H1 (cell line): ENCODE measurements around the gene DRGX. TPM values are rescaled to one million over a fixed set of nuclear protein-coding genes. Genes with fewer than 3 reads are reported as not detected.

Experiments used
- CTCF ChIA-PET: fragments of 300-600 bp; sonication (Branson Sonifier 250); formaldehyde crosslinking; loops from one replicate; lab custom pipeline; 2021; ENCODE audit not compliant: partially characterized antibody; lab: Charles Lee
- POLR2A ChIA-PET: fragments of 300-600 bp; sonication (Branson Sonifier 250); formaldehyde crosslinking; loops from one replicate; lab custom pipeline; 2021; ENCODE audit warnings: inconsistent platforms; ENCODE audit not compliant: partially characterized antibody; lab: Charles Lee
- DNase-seq, 2 experiments: peaks; one replicate each; pipeline versions ENCODE4 v3.0.0 to v3.0.0-alpha.2; 2010 to 2022; ENCODE audit warnings: low spot score in 2 of 2, low read depth in 1 of 2, mixed read lengths in 1 of 2
- FAIRE-seq: peaks from 2 replicates; lab custom pipeline; 2011; peaks lifted over from hg19 to GRCh38; lab: Jason Lieb, UNC
- H2AFZ ChIP-seq: 2 replicates; pipeline ENCODE4 v1.8.1; 2012; ENCODE audit warnings: low read length, inconsistent platforms
- H2AK5ac ChIP-seq: 2 replicates; pipeline ENCODE4 v1.6.1; 2013; ENCODE audit warnings: low read depth, low read length
- H2BK120ac ChIP-seq: replicated peaks from 2 replicates; pipeline ENCODE3; 2013; ENCODE audit warnings: low read depth, low read length, inconsistent platforms
- H2BK12ac ChIP-seq: 2 replicates; pipeline ENCODE4 v1.6.1; 2013; ENCODE audit warnings: low read depth, low read length
- H2BK15ac ChIP-seq: 2 replicates; pipeline ENCODE4 v1.6.1; 2013; ENCODE audit warnings: low read length
- H2BK20ac ChIP-seq: 2 replicates; pipeline ENCODE4 v1.6.1; 2013; ENCODE audit warnings: low read length
- H2BK5ac ChIP-seq: 2 replicates; pipeline ENCODE4 v1.6.1; 2013; ENCODE audit warnings: low read depth, low read length
- H3K14ac ChIP-seq: 2 replicates; pipeline ENCODE4 v1.6.1; 2013; ENCODE audit warnings: inconsistent platforms; ENCODE audit not compliant: insufficient read length
- H3K18ac ChIP-seq: 2 replicates; pipeline ENCODE4 v1.6.1; 2013; ENCODE audit warnings: low read length; ENCODE audit errors: extremely low read depth
- H3K23ac ChIP-seq: 2 replicates; pipeline ENCODE4 v1.6.1; 2013; ENCODE audit warnings: inconsistent platforms; ENCODE audit not compliant: insufficient read length
- H3K23me2 ChIP-seq: 2 replicates; pipeline ENCODE4 v1.6.1; 2013; ENCODE audit warnings: low read depth, low read length
- H3K27ac ChIP-seq: 2 replicates; pipeline ENCODE4 v1.6.1; 2011; ENCODE audit warnings: low read depth, low read length, inconsistent platforms
- H3K27me3 ChIP-seq, 4 experiments: replicated peaks in 1 of 4; 1 replicate in 1 of 4; 2 replicates in 3 of 4; pipeline versions ENCODE4 v1.6.1 to v1.8.1; 2011 to 2013; ENCODE audit warnings: low read length in 3 of 4, mild to moderate bottlenecking in 3 of 4, inconsistent platforms in 2 of 4, mixed read lengths in 2 of 4, moderate library complexity in 1 of 4; ENCODE audit not compliant: control insufficient read depth in 3 of 4, insufficient read depth in 3 of 4; ENCODE audit errors: extremely low read depth in 1 of 4
- H3K36me3 ChIP-seq, 4 experiments: 2 replicates each; pipeline versions ENCODE4 v1.6.1 to v1.8.1; 2011 to 2013; ENCODE audit warnings: mild to moderate bottlenecking in 4 of 4, low read length in 3 of 4, moderate library complexity in 2 of 4, control low read depth in 1 of 4, inconsistent platforms in 1 of 4; ENCODE audit not compliant: insufficient read depth in 4 of 4, control insufficient read depth in 2 of 4
- H3K4ac ChIP-seq: replicated peaks from 2 replicates; pipeline ENCODE3; 2013; ENCODE audit warnings: low read length, low read depth, mixed read lengths, inconsistent platforms; ENCODE audit not compliant: insufficient read length
- H3K4me1 ChIP-seq, 4 experiments: replicated peaks in 1 of 4; 1 replicate in 1 of 4; 2 replicates in 3 of 4; pipeline versions ENCODE4 v1.6.1 to v1.8.1; 2011 to 2013; ENCODE audit warnings: low read length in 3 of 4, inconsistent platforms in 2 of 4, mixed read lengths in 1 of 4; ENCODE audit not compliant: insufficient read depth in 4 of 4, control insufficient read depth in 3 of 4
- H3K4me2 ChIP-seq, 2 experiments: 2 replicates each; pipeline versions ENCODE4 v1.6.1 to v1.8.1; 2011 to 2013; ENCODE audit warnings: low read depth in 2 of 2, low read length in 2 of 2, control low read depth in 1 of 2, inconsistent platforms in 1 of 2, mild to moderate bottlenecking in 1 of 2; ENCODE audit not compliant: insufficient read depth in 1 of 2
- H3K4me3 ChIP-seq, 4 experiments: fragments of 200-600, 300-600 bp in 1 of 4; sonication (generic), shearing (Covaris generic), sonication (Bioruptor Twin) in 1 of 4; 2 replicates each; pipeline versions ENCODE4 v1.5.1 to v1.8.1; 2011 to 2016; ENCODE audit warnings: low read length in 4 of 4, low read depth in 3 of 4, control low read depth in 2 of 4, inconsistent platforms in 2 of 4, mild to moderate bottlenecking in 2 of 4, mixed read lengths in 1 of 4, moderate library complexity in 1 of 4; ENCODE audit not compliant: insufficient read depth in 2 of 4; ENCODE audit errors: extremely low read depth in 1 of 4
- H3K56ac ChIP-seq: replicated peaks from 2 replicates; pipeline ENCODE3; 2013; ENCODE audit warnings: low read depth, mild to moderate bottlenecking, mixed read lengths, low read length, inconsistent platforms; ENCODE audit not compliant: insufficient read length
- H3K79me1 ChIP-seq: 2 replicates; pipeline ENCODE4 v1.6.1; 2013; ENCODE audit warnings: low read depth, low read length, control low read depth
- H3K79me2 ChIP-seq, 2 experiments: 2 replicates each; pipeline versions ENCODE4 v1.6.1 to v1.8.1; 2012 to 2013; ENCODE audit warnings: low read length in 2 of 2, mild to moderate bottlenecking in 2 of 2, inconsistent platforms in 1 of 2; ENCODE audit not compliant: insufficient read depth in 2 of 2, control insufficient read depth in 1 of 2
- H3K9ac ChIP-seq, 4 experiments: replicated peaks in 1 of 4; 1 replicate in 1 of 4; 2 replicates in 3 of 4; pipeline versions ENCODE4 v1.6.1 to v1.8.1; 2011 to 2013; ENCODE audit warnings: low read depth in 3 of 4, low read length in 3 of 4, control low read depth in 2 of 4, mild to moderate bottlenecking in 2 of 4, moderate library complexity in 2 of 4, inconsistent platforms in 1 of 4; ENCODE audit errors: extremely low read depth in 1 of 4
- H3K9me3 ChIP-seq, 2 experiments: 2 replicates each; pipeline versions ENCODE4 v1.6.1 to v1.8.1; 2012 to 2013; ENCODE audit warnings: mild to moderate bottlenecking in 2 of 2, moderate library complexity in 2 of 2, control low read depth in 1 of 2, inconsistent platforms in 1 of 2, low read depth in 1 of 2, low read length in 1 of 2, mixed read lengths in 1 of 2; ENCODE audit not compliant: insufficient read depth in 2 of 2
- H4K20me1 ChIP-seq, 2 experiments: replicated peaks in 1 of 2; 2 replicates each; pipeline versions ENCODE3 to v1.8.1; 2011 to 2013; ENCODE audit warnings: inconsistent platforms in 2 of 2, low read length in 2 of 2, mild to moderate bottlenecking in 1 of 2; ENCODE audit not compliant: insufficient read depth in 2 of 2, control insufficient read depth in 1 of 2
- H4K5ac ChIP-seq: 2 replicates; pipeline ENCODE4 v1.6.1; 2013; ENCODE audit warnings: low read length, low read depth, mixed read lengths, inconsistent platforms; ENCODE audit not compliant: insufficient read length
- H4K8ac ChIP-seq: 2 replicates; pipeline ENCODE4 v1.8.0; 2013; ENCODE audit warnings: mild to moderate bottlenecking, moderate library complexity, low read length, inconsistent platforms; ENCODE audit not compliant: insufficient read depth; ENCODE audit errors: extremely low read depth
- H4K91ac ChIP-seq: replicated peaks from 2 replicates; pipeline ENCODE3; 2013; ENCODE audit warnings: low read length, mixed read lengths, inconsistent platforms; ENCODE audit not compliant: insufficient read length
- CREB1 ChIP-seq: IDR thresholded peaks from 2 replicates; pipeline ENCODE4 v1.6.1; 2012; ENCODE audit warnings: inconsistent platforms
- FOSL1 ChIP-seq: IDR thresholded peaks from 2 replicates; pipeline ENCODE4 v1.6.1; 2011; ENCODE audit warnings: mild to moderate bottlenecking, low read depth, low read length, moderate library complexity; ENCODE audit not compliant: insufficient read depth
- JUND ChIP-seq: IDR thresholded peaks from 2 replicates; pipeline ENCODE4 v1.6.1; 2011; ENCODE audit warnings: mild to moderate bottlenecking, improper control_type of control experiment, low read length
- NRF1 ChIP-seq: IDR thresholded peaks from 2 replicates; pipeline ENCODE4 v1.6.1; 2011; ENCODE audit warnings: mild to moderate bottlenecking, low read depth, low read length, improper control_type of control experiment
- POLR2AphosphoS5 ChIP-seq: IDR thresholded peaks from 2 replicates; pipeline ENCODE4 v1.6.1; 2011; ENCODE audit warnings: low read depth, low read length
- RFX5 ChIP-seq: IDR thresholded peaks from 2 replicates; pipeline ENCODE4 v1.6.1; 2011; ENCODE audit warnings: low read depth, low read length, improper control_type of control experiment, borderline replicate concordance
- SAP30 ChIP-seq: fragments of 300-600 bp; sonication (generic); IDR thresholded peaks from 2 replicates; pipeline ENCODE4 v1.7.1; 2012; ENCODE audit warnings: low read length, moderate library complexity, mild to moderate bottlenecking, inconsistent platforms; ENCODE audit not compliant: insufficient read depth, insufficient replicate concordance
- SIN3A ChIP-seq, 2 experiments: IDR thresholded peaks in 1 of 2; conservative IDR thresholded peaks in 1 of 2; 2 replicates each; pipeline ENCODE4 v1.6.1; 2011 to 2012; ENCODE audit warnings: low read length in 2 of 2, improper control_type of control experiment in 1 of 2, low read depth in 1 of 2, mild to moderate bottlenecking in 1 of 2
- SP1 ChIP-seq: IDR thresholded peaks from 2 replicates; pipeline ENCODE4 v1.6.1; 2011; ENCODE audit warnings: low read depth, low read length
- TAF7 ChIP-seq: optimal IDR thresholded peaks from 2 replicates; pipeline ENCODE3; 2011; ENCODE audit warnings: low read depth, mild to moderate bottlenecking, inconsistent platforms, low read length, moderate library complexity, borderline replicate concordance
- TCF12 ChIP-seq: IDR thresholded peaks from 2 replicates; pipeline ENCODE4 v1.6.1; 2011; ENCODE audit warnings: low read depth, mild to moderate bottlenecking, low read length
- WGBS, 2 experiments: shearing (Covaris generic) in 1 of 2; methylation state at CpG; one replicate each; pipeline versions ENCODE4 v1.1.6 to v1.1.7; 2013 to 2015; ENCODE audit warnings: low lambda C conversion rate in 2 of 2, mixed read lengths in 2 of 2, inconsistent platforms in 1 of 2, low coverage in 1 of 2, missing lambda C conversion rate in 1 of 2; ENCODE audit not compliant: insufficient replicate concordance in 2 of 2, insufficient coverage in 1 of 2, insufficient read length in 1 of 2; ENCODE audit errors: extremely low coverage in 1 of 2, missing lambda C conversion rate in 1 of 2; 5-methylcytosine and 5-hydroxymethylcytosine counted together
- polyA plus RNA-seq, 7 experiments: library from polyadenylated mRNA; depleted of rRNA in 3 of 7; stranded (reverse) in 5 of 7; unstranded in 2 of 7; fragments of >200 nt in 5 of 7; fragments of 200-250 nt in 2 of 7; gene quantifications; 1 replicate in 5 of 7; 2 replicates in 1 of 7; 4 replicates in 1 of 7; pipeline versions ENCODE4 v1.2.1 to v1.2.3, GENCODE V29; 2011 to 2013; ENCODE audit warnings: missing spikeins in 2 of 7, mixed read lengths in 2 of 7
- total RNA-seq: library from RNA; stranded (reverse); fragmentation: NEBNext Ultra II Directional; extraction: Animal tissue kit (Norgen Biotek cat#: 25700); gene quantifications from 2 replicates; pipeline ENCODE4 v1.2.1, GENCODE V29; 2021
- TF ChIP-seq, protein P1 (sequence below), 3 experiments: IDR thresholded peaks; 1 replicate in 2 of 3; 2 replicates in 1 of 3; pipeline versions ENCODE4 v1.5.1 to v1.6.1; 2011; ENCODE audit warnings: low read length in 3 of 3, mild to moderate bottlenecking in 3 of 3, inconsistent platforms in 2 of 3, low read depth in 1 of 3, moderate library complexity in 1 of 3; ENCODE audit not compliant: insufficient read depth in 1 of 3; ENCODE audit errors: control extremely low read depth in 1 of 3

DRGX gene
- total and polyA plus RNA-seq, 2 of the 8 experiments (the other 6 are each of a cell fraction or from before 2014, with no cell fraction given), result not detected

DNA sequence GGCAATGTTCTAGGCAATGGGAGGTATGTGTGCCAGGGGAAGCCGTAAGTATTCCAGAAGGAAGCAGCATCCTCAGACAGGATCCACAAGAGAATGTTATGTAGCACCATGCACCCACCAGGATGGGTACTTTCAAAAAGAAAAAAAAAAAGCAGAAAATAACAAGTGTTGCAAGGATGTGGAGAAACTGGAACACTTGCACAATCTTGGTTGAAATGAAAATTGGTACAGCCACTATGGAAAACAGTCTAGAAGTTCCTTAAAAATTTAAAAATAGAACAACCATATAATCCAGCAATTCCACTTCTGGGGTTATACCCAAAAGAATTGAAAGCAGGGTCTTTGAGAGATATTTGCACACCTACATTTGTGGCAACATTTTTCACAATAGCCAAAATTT lies 76.7 kb downstream of the DRGX start:
- ChIA-PET CTCF (interaction anchor here (0.9 to 2.5 kb wide), 2 partner anchors 8 to 12 kb away, joined by 5 to 6 read pairs; no protein-coding TSS in a partner anchor), POLR2A (no interaction called here)
- Histone ChIP-seq H2AK5ac (no peak overlapping the region), H4K8ac (no peak overlapping the region), H2AFZ (no peak overlapping the region), H3K4ac (no peak overlapping the region), H3K56ac (no peak overlapping the region), H3K27ac (no peak overlapping the region), H3K36me3 (no peaks in the 10 kb centered on the region), H3K79me1 (no peaks in the 10 kb centered on the region), H2BK12ac (no peak overlapping the region), H3K14ac (no peak overlapping the region), H3K9ac (no peak overlapping the region), H4K20me1 (no peaks in the 10 kb centered on the region), H3K27me3 (no peaks in the 10 kb centered on the region), H3K4me2 (no peak overlapping the region), H2BK20ac (no peak overlapping the region), H3K4me3 (no peak overlapping the region), H3K23ac (no peak overlapping the region), H3K23me2 (no peaks in the 10 kb centered on the region), H3K18ac (no peak overlapping the region), H4K5ac (no peak overlapping the region), H4K91ac (no peak overlapping the region), H3K9me3 (no peaks in the 10 kb centered on the region), H2BK5ac (no peak overlapping the region), H2BK120ac (no peak overlapping the region), H3K79me2 (no peaks in the 10 kb centered on the region), H2BK15ac (no peak overlapping the region), H3K4me1 (no peaks in the 10 kb centered on the region)
- 95% methylated on average over 1 of the region's 1 CpG; no CpG with 5 or more reads in 1 of the 2 experiments for WGBS, 2 experiments
- DNase-seq (no peak), FAIRE-seq (no peak)
- TF ChIP-seq, protein P1, sequence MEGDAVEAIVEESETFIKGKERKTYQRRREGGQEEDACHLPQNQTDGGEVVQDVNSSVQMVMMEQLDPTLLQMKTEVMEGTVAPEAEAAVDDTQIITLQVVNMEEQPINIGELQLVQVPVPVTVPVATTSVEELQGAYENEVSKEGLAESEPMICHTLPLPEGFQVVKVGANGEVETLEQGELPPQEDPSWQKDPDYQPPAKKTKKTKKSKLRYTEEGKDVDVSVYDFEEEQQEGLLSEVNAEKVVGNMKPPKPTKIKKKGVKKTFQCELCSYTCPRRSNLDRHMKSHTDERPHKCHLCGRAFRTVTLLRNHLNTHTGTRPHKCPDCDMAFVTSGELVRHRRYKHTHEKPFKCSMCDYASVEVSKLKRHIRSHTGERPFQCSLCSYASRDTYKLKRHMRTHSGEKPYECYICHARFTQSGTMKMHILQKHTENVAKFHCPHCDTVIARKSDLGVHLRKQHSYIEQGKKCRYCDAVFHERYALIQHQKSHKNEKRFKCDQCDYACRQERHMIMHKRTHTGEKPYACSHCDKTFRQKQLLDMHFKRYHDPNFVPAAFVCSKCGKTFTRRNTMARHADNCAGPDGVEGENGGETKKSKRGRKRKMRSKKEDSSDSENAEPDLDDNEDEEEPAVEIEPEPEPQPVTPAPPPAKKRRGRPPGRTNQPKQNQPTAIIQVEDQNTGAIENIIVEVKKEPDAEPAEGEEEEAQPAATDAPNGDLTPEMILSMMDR (IDR thresholded peaks at IDR 0.05; ENCODE audit: control extremely low read depth in 1 of 3, insufficient read depth in 1 of 3, low read depth in 1 of 3, low read length in 3 of 3), result no peak
- no peak for TF ChIP-seq NRF1
- no peak for TF ChIP-seq TCF12
- no peak for TF ChIP-seq SAP30
- no peak for TF ChIP-seq FOSL1
- no peak for TF ChIP-seq RFX5
- TF ChIP-seq SIN3A (conservative IDR thresholded peaks at IDR 0.05 in 1 of 2, IDR thresholded peaks at IDR 0.05 in 1 of 2; ENCODE audit: low read depth in 1 of 2, low read length in 2 of 2), result no peak
- no peak for TF ChIP-seq POLR2AphosphoS5
- TF ChIP-seq SP1, result no peak
- no peak for TF ChIP-seq CREB1
- no peak for TF ChIP-seq JUND
- no peak for TF ChIP-seq TAF7
